PFSK-1 (cell line): ENCODE data around the gene TTC9.

Experiments
- FOXP2 ChIP-seq: optimal IDR thresholded peaks from 2 replicates; pipeline ENCODE3; 2011; ENCODE audit warnings: borderline replicate concordance, control low read depth, inconsistent platforms; ENCODE audit not compliant: insufficient read depth; ENCODE audit errors: extremely low read length, extremely low read depth
- POLR2AphosphoS5 ChIP-seq: IDR thresholded peaks from 2 replicates; pipeline ENCODE4 v1.6.1; 2012; ENCODE audit warnings: low read depth, mild to moderate bottlenecking, control low read depth, low read length, moderate library complexity
- REST ChIP-seq, 2 experiments: IDR thresholded peaks; 2 replicates each; pipeline versions ENCODE4 v1.6.1 to v1.8.0; 2011 to 2012; ENCODE audit warnings: low read depth in 2 of 2, low read length in 2 of 2, control low read depth in 1 of 2, inconsistent platforms in 1 of 2, mild to moderate bottlenecking in 1 of 2, moderate library complexity in 1 of 2; ENCODE audit not compliant: insufficient read depth in 1 of 2
- SIN3A ChIP-seq: IDR thresholded peaks from 2 replicates; pipeline ENCODE4 v1.6.1; 2012; ENCODE audit warnings: mild to moderate bottlenecking, low read length, moderate library complexity, borderline replicate concordance; ENCODE audit not compliant: insufficient read depth
- TAF1 ChIP-seq: IDR thresholded peaks from 2 replicates; pipeline ENCODE4 v1.6.1; 2012; ENCODE audit warnings: low read length, control low read depth, borderline replicate concordance; ENCODE audit not compliant: insufficient read depth

TTC9 gene

GRCh38 chr14:70718383-70719118, 76.8 kb downstream of the TTC9 start:
- TF ChIP-seq POLR2AphosphoS5 (no peak), TAF1 (no peak), REST (IDR thresholded peaks at IDR 0.05; ENCODE audit: insufficient read depth in 1 of 2, low read depth in 2 of 2, low read length in 2 of 2) (no peak), FOXP2 (no peak), SIN3A (no peak)

- TF ChIP-seq TAF1 (no peak), REST (IDR thresholded peaks at IDR 0.05; ENCODE audit: insufficient read depth in 1 of 2, low read depth in 2 of 2, low read length in 2 of 2) (no peak), POLR2AphosphoS5 (no peak), SIN3A (no peak), FOXP2 (no peak)
These were observed 79.8 kb downstream of the TTC9 start for GRCh38 chr14:70721542-70721941.

GRCh38 chr14:70722418-70722817, 80.7 kb downstream of the TTC9 start:
- TF ChIP-seq SIN3A (no peak), TAF1 (no peak), POLR2AphosphoS5 (no peak), FOXP2 (no peak), REST (IDR thresholded peaks at IDR 0.05; ENCODE audit: insufficient read depth in 1 of 2, low read depth in 2 of 2, low read length in 2 of 2) (no peak)

GRCh38 chr14:70723276-70723675, 81.6 kb downstream of the TTC9 start:
- TF ChIP-seq POLR2AphosphoS5 (no peak), SIN3A (no peak), REST (IDR thresholded peaks at IDR 0.05; ENCODE audit: insufficient read depth in 1 of 2, low read depth in 2 of 2, low read length in 2 of 2) (no peak), TAF1 (no peak), FOXP2 (no peak)

GRCh38 chr14:70724110-70724509, 82.4 kb downstream of the TTC9 start:
- TF ChIP-seq TAF1 (no peak), POLR2AphosphoS5 (no peak), REST (IDR thresholded peaks at IDR 0.05; ENCODE audit: insufficient read depth in 1 of 2, low read depth in 2 of 2, low read length in 2 of 2) (no peak), FOXP2 (no peak), SIN3A (no peak)
